Measurements from ENCODE around the gene ADAD1.

The ADAD1 gene

DNA sequence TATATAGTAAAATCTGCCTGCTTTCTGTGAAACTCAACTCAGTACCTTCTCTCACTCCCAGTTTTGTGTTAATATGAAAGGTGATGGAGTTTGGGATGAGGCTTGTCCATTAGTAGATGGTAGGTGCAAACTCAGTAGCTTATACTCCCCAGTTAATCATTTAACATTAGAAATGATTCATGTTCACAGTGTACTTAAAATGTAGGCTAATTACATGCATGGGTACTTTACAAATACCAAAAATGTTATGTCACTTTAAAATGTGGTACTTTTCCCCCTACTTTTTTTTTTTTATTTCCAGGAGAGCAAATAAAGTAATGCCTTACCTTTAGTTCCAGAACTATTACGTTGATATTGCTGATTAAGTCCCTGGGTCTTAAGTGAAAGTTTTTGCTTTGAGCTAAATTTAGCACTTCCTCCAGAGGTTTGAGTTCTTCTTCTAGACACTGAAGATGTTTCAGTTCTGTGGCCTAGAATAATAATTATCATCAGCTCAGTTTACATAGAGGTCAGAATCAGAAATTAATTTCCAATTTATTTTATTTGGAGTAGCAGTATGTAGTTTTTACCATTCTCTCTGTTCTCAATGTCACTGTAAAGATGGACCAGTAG lies 74.7 kb downstream of the ADAD1 start:
- Histone ChIP-seq H3K4me1 (ENCODE audit: control insufficient read depth, low read length) (peaks cover 9% of the 10 kb centered on the region), H3K36me3 (ENCODE audit: control insufficient read depth, low read length) (no peaks in the 10 kb centered on the region), H3F3A (ENCODE audit: control insufficient read depth, insufficient read depth) (no peaks in the 10 kb centered on the region), H3K9me2 (replicated peaks; ENCODE audit: control insufficient read depth, low read length) (no peaks in the 10 kb centered on the region), H3K79me2 (ENCODE audit: control insufficient read depth, low read length) (no peaks in the 10 kb centered on the region), H4K20me1 (ENCODE audit: control insufficient read depth, insufficient read depth, low read depth, low read length) (no peaks in the 10 kb centered on the region), H3K27me3 (ENCODE audit: control insufficient read depth, low read length) (no peaks in the 10 kb centered on the region), H3K9me3 (ENCODE audit: control insufficient read depth, insufficient read depth, low read length) (no peaks in the 10 kb centered on the region), H3K4me3 (ENCODE audit: low read length) (no peak overlapping the region), H3K27ac (ENCODE audit: low read depth, low read length) (no peak overlapping the region), H3K4me2 (ENCODE audit: low read length) (no peak overlapping the region)
- TF ChIP-seq, protein P1, sequence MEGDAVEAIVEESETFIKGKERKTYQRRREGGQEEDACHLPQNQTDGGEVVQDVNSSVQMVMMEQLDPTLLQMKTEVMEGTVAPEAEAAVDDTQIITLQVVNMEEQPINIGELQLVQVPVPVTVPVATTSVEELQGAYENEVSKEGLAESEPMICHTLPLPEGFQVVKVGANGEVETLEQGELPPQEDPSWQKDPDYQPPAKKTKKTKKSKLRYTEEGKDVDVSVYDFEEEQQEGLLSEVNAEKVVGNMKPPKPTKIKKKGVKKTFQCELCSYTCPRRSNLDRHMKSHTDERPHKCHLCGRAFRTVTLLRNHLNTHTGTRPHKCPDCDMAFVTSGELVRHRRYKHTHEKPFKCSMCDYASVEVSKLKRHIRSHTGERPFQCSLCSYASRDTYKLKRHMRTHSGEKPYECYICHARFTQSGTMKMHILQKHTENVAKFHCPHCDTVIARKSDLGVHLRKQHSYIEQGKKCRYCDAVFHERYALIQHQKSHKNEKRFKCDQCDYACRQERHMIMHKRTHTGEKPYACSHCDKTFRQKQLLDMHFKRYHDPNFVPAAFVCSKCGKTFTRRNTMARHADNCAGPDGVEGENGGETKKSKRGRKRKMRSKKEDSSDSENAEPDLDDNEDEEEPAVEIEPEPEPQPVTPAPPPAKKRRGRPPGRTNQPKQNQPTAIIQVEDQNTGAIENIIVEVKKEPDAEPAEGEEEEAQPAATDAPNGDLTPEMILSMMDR (IDR thresholded peaks at IDR 0.05; ENCODE audit: low read depth, low read length, poor library complexity, severe bottlenecking), result no peak
- no peak for TF ChIP-seq EZH2phosphoT487 (IDR thresholded peaks at IDR 0.05; ENCODE audit: borderline replicate concordance, low read length)

DNA sequence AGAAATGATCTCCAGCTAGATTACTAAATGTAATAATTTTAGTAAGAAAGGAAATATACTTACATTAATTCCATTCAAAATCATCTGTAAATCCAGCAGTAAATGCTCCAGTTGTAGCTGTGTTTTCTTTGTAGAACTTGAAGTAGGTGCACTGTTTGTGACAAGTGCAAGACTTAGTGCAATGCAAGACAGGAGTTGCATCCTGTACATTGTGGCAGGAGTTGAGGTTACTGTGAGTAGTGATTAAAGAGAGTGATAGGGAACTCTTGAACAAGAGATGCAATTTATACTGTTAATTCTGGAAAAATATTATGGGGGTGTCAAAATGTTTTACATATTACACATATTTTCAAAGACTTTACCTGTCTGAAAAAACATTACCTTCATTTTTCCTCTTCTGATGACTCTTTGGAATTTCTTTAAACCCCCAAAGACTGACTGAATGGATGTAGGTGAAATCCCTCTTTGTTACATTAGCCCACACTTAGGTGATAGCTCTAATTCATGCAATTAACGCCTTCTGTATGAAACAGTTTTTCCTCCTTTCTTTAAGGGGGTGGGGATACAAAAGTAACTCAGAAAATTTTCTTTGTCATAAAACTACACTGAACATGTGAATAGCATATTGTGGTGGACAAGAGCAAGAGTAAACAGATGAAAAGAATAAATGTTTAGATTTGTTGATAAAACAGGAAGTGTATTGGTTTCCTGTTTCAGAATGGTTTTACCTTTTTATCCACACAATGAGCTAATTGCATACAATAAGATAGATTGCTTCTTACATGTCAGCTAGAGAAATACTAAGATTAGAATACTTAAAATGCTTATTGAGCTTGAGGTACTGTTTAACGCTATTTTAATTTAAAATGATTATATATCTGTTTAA lies 77.7 kb downstream of the ADAD1 start, which contains the start of gene IL2:
TSS of gene IL2 (minus strand) at position 495 of the 886 bp plus-strand sequence. CDS start at position 210, 285 bp downstream.
- no peaks in the 10 kb centered on the region for H3K36me3 ChIP-seq (ENCODE audit: control insufficient read depth, low read length)
- no peak within 1 kb of the TSS for H3K4me2 ChIP-seq (ENCODE audit: low read length)
- TF ChIP-seq, protein P1 (IDR thresholded peaks at IDR 0.05; ENCODE audit: low read depth, low read length, poor library complexity, severe bottlenecking), result no peak
- no peak for TF ChIP-seq EZH2phosphoT487 (IDR thresholded peaks at IDR 0.05; ENCODE audit: borderline replicate concordance, low read length)
- H3K27ac ChIP-seq (ENCODE audit: low read depth, low read length), result no peak within 1 kb of the TSS
- no peaks in the 10 kb centered on the region for H3K9me3 ChIP-seq (ENCODE audit: control insufficient read depth, insufficient read depth, low read length)
- peaks cover 13% of the 10 kb centered on the region for H3K4me1 ChIP-seq (ENCODE audit: control insufficient read depth, low read length)
- H4K20me1 ChIP-seq (ENCODE audit: control insufficient read depth, insufficient read depth, low read depth, low read length), result no peaks in the 10 kb centered on the region
- no peaks in the 10 kb centered on the region for H3K27me3 ChIP-seq (ENCODE audit: control insufficient read depth, low read length)
- no peak within 1 kb of the TSS for H3K4me3 ChIP-seq (ENCODE audit: low read length)
- H3K79me2 ChIP-seq (ENCODE audit: control insufficient read depth, low read length), result no peaks in the 10 kb centered on the region
- no peaks in the 10 kb centered on the region for H3F3A ChIP-seq (ENCODE audit: control insufficient read depth, insufficient read depth)
- H3K9me2 ChIP-seq (replicated peaks; ENCODE audit: control insufficient read depth, low read length), result no peaks in the 10 kb centered on the region

DNA sequence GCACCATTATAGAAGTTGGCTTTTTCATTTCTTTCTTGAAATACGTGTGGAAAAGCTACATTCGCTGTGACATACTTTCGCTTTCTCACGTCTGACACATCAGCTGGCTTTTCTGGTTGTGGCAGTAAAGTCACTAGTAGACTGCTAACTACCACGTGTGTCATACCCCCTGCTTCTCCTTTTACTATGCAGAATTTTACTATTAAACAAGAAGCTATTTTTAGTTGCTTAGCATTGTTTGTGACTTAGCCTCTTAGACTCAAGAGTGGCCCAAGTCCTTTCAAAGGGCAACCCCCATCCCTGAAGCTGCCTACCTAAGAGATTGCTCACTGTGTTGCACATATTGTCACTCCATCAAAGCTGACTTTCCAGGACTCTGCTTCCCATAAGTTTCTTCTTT lies 79.8 kb downstream of the ADAD1 start:
- Histone ChIP-seq H3K4me1 (ENCODE audit: control insufficient read depth, low read length) (peaks cover 10% of the 10 kb centered on the region), H3K4me3 (ENCODE audit: low read length) (peak overlapping the region; percentile 41), H3K79me2 (ENCODE audit: control insufficient read depth, low read length) (no peaks in the 10 kb centered on the region), H3K9me2 (replicated peaks; ENCODE audit: control insufficient read depth, low read length) (no peaks in the 10 kb centered on the region), H4K20me1 (ENCODE audit: control insufficient read depth, insufficient read depth, low read depth, low read length) (no peaks in the 10 kb centered on the region), H3K4me2 (ENCODE audit: low read length) (peak overlapping the region; percentile 58), H3F3A (ENCODE audit: control insufficient read depth, insufficient read depth) (no peaks in the 10 kb centered on the region), H3K36me3 (ENCODE audit: control insufficient read depth, low read length) (no peaks in the 10 kb centered on the region), H3K9me3 (ENCODE audit: control insufficient read depth, insufficient read depth, low read length) (no peaks in the 10 kb centered on the region), H3K27me3 (ENCODE audit: control insufficient read depth, low read length) (no peaks in the 10 kb centered on the region), H3K27ac (ENCODE audit: low read depth, low read length) (no peak overlapping the region)
- TF ChIP-seq, protein P1 (IDR thresholded peaks at IDR 0.05; ENCODE audit: low read depth, low read length, poor library complexity, severe bottlenecking), result no peak
- no peak for TF ChIP-seq EZH2phosphoT487 (IDR thresholded peaks at IDR 0.05; ENCODE audit: borderline replicate concordance, low read length)

Data from DOHH2 (cell line).